Amniotic epithelial cell (primary cell): Measurements from ENCODE around the gene SAT1.
A peak's percentile ranks its signal among the peaks of the same experiment; 100 is the strongest.
"Not testable (repeated sequence)": the region's sequence is repeated elsewhere in the genome, so short reads cannot be mapped to it uniquely, and the experiment has no call there.

Source experiments
- DNase-seq: peaks from one replicate; pipeline ENCODE4 v3.0.0-alpha.2; 2010; ENCODE audit warnings: low read depth

SAT1 gene

DNA sequence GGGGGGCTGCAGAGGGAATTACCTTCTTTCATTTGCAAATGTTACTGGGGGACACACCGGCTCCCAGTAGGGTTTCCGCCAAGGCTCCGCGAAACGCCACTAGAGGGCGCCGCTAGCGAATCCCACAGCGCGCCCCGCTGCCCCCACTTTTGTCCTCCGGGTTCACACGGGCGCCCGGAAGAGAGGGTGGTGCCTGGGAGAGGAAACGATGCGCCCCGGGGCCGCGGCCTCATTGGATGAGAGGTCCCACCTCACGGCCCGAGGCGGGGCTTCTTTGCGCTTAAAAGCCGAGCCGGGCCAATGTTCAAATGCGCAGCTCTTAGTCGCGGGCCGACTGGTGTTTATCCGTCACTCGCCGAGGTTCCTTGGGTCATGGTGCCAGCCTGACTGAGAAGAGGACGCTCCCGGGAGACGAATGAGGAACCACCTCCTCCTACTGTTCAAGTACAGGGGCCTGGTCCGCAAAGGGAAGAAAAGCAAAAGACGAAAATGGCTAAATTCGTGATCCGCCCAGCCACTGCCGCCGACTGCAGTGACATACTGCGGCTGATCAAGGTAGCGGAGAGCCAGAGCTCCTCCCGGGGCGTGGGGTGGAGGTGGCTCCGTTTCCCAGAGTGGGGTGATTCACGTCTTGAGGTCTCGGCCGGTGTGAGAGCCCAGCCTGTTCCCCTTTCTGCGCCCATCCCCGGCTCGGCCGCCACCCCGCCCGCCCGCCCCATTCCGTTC is at the start of gene SAT1:
Gene SAT1, plus strand, starts transcription at position 311 of the 726 bp plus-strand sequence. Its CDS starts 179 bp downstream, at position 490.
- DNase-seq: peak; percentile 89

DNA sequence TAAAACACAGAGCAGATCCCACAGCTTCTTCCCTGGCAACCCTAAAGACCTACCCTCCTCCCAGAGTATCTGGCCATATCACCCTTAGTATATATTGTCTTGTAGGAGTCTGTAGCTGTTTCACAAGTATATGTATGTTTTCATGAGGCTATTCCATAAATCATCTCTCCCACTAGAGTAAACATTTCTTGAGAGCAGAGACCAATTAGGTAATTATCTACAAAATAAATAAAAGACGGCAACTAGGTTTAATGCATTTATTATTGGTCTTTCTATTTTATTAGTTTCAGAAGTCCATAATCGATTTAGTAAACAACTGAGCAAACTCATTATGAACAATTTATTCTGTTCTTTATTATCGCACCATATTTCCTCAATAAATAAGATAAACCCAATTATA is 46.9 kb upstream of the SAT1 start:
- DNase-seq: no peak

DNA sequence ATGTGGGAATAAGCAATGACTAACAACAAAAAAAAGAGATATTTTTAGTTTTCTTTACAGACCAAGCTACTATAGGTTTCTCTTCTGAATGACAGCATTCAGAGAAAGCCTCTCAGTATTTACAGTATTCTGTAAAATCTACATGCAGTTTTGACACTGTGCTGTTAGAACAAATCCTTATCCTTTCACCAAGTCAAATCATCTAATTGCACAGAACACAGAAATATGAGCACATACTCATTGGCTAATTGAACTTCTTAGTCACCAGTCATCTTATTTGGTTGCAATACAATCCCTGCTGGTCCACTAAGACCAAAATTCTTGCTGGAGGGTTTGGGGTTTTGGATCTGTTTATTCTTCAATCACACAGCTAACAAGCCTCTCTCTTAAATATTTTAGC is 45.6 kb upstream of the SAT1 start:
- peak; percentile 51 for DNase-seq

DNA sequence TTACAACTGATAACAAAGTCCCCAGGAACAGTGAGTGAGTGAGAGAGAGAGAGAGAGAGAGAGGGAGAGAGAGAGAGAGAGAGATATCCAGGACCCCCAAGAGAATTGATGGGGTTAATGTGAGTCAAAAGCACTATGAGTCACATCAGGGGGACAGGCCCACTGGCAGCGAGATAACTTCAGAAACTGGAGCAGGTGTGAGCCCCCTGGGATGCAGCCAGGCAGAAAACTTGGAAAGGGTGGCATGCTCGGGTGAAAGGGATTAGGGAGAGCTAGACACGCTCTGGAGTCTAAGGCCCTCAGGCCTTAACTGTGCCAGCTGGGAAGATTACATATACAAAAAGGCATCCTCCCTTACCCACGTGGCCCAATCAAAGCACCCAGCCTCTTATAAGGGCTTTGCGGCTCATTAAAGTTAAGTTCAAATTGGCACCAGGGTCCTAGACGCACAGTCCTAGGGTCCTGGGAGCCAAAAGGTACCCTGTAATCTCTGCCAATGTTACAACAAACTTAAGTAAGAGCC is 40.7 kb upstream of the SAT1 start:
- peak; percentile 75 for DNase-seq

DNA sequence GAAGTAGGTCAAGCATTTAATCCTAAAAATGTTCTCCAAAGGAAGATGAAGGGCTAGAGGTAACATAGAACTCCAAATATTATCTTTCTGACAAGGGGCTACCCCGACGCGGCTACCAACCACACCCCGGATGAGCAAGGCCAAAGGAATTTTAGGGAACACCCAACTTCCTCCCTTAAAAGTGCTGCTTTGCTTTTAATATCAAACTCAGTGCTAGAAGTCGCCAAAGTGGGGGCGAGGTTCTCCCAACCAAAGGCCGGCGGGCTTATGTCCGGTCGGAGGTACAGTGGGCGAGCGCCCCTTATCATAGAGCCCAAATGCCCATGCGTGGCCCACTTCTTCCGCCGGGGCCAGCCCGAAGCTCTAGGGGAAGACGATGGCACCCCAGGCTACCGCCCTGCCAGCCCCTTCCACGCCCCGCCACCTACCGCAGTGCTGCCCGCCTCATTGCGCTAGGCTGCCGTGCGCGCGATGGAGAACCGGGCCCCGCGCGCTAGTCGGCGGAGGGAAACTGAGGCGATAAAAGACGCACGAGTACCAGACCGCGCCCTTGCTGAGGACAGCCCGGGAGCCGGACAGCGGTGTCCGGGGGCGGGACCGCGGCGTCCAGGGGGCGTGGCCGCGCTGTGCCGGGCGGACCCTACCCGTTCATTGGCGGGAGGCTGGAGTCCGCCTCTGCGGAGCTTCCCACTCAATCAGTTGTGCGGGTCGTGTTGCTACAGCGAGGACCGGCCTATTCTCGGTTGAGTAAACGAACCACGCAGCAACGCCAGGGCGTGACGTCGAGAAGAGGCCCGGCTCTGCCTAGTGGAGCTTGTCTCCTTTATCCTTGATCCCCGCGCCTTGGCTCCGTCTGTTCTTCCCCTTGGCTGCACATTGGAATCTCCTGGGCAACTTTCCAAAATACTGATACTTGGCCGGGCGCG is 40.0 kb upstream of the SAT1 start, which contains the start of gene ACOT9:
Gene ACOT9, minus strand, starts transcription at position 580 of the 926 bp plus-strand sequence. Its CDS starts 132 bp downstream, at position 448.
- peak; percentile 97 for DNase-seq

DNA sequence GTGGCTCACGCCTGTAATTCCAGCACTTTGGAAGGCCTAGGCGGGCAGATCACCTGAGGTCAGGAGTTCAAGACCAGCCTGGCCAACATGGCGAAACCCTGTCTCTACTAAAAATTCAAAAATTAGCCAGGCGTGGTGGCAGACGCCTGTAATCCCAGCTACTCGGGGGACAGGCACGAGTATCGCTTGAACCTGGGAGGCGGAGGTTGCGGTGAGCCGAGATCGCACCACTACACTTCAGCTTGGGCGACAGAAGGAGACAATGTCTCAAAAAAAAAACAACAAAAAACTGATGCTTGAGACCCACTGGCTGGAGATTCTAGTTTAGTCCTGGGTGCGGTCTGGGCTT is 39.4 kb upstream of the SAT1 start:
- DNase-seq: not testable (repeated sequence)

DNA sequence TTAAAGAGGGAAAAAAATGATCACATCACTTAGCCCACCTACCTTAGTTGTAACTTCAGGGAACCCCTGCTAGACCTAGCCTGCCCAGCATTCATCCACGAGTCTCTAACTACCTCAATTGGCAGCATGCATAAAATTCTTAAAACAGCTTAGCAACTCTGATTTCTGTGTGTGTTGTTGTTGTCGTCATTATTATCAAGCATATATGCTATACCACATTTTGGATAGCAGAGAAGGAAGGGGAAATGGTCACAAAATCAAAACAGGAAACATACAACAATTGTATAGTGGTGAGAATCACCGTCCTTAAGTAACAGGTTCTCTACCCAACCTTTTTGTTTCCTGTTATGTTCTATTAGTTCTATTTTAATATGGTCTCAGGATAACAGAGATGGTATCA is 37.2 kb upstream of the SAT1 start:
- DNase-seq: no peak

DNA sequence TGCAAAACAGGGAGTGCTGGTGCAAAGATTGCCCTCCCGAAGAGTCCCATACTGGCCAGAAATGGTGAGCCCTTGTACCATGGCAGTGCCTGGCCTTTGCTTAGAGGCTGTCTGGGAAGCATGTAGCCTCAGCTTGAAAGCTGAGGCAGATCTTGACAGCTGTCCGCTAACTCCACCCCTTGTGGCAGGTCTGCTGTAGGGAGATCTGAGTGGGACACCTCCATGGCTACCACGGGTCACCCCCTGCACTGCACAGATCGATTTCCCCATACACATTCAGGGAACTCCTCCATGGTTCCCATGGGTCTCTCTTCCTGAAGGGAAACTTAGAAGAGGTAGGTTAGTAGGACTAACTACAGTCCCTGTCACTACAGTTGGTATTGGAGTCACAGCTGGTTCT is 33.8 kb upstream of the SAT1 start:
- no peak for DNase-seq

DNA sequence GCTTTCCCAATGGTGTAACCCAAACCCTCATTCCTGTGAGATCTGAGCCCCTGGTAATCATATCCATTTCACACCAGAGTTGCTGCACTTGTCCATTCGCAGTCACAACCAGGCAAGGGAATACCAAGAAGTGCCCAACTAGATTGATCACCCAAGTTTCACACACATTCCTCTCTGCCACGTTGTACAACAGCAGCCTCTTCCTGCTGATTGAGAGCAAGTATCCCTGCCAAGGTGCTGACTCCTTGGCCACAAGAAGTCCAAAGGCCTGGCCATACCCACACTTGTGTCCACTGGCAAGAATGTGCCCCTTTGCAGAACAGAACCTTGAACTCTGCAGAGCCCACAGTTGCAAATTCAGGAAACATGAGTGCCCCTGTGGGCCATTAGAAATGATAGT is 33.4 kb upstream of the SAT1 start:
- no peak for DNase-seq

DNA sequence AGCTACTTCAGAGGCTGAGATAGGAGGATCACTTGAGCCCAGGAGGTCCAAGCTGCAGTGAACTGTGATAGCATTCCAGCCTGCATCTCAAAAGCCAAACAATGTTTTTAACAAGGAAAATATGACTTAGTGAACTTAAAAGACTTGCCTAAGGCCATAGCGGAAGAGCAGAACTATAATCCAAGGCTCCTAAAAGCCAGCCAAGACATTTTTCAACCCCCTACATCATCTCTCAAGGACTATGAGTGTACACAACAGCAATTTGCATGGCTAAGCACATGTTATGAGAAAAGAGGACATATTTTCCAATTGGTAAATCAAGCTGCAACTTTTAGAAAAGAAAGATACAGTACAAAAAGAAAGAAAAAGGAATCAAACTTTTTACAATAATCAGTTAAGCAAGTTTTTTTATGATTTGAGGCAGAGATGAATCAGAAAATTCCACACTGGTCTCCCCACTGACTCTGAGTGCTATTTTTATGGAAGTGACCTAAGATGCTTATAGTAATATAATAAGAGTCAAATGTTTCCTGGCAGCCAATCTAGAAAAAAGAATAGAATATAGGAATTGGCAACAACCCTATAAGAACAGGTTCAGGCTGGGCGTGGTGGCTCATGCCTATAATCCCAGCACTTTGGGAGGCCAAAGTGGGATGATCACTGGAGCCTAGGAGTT is 30.1 kb upstream of the SAT1 start:
- DNase-seq: peak; percentile 55

DNA sequence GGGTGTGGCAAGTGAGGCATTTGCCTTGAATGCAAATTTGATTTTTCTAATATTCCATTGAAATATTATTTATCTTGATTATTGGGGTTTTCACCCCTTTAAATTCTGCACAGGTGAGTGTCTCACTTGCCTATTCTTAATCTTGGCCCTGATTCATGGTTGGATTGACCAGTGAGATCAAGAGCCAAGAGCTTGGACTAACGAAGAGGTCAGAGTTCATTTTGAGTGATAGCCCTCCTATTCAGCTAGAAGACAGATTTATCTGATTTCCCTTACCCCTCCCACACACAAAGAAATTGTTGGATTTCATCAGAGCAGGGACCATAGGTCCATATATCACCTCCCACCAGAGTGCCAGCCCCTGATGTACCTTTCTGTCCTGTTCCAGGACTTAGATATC is 28.3 kb upstream of the SAT1 start:
- DNase-seq: no peak

DNA sequence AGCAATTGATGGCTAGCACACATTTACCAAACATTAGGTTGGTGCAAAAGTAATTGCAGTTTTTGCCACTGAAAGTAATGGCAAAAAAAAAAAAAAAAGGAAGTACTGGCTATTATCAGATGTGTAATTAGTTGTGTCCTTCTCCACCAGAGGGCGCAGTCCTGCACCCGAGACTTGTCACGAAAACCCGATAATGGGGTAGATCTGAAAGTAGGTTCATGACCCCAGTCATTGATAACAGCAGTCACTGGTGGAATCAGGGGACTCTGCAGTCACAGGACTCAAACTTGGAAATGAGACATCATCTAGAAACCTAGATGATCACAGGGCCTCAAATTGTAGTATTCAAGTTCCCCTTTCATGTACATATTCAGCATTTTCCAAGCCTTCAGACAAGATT is 26.8 kb upstream of the SAT1 start:
- DNase-seq: peak; percentile 34

DNA sequence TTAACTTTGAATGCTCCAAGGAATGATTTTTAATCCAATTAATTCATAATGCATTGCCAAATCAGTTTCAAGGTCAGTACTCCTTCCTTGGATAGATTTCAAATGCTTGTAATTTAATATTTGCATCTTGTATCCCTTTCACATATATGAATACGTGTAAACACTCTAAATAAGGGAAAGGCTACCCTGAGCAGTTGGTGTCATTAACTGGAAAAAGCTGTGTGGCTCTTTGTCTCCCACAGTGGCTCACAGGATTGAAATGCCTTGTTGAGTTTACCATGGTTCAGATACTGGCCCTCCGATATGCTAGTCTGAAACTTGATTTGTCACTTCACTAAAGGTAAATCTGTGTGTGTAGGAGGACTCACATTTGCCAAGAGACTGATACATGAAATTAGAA is 23.2 kb upstream of the SAT1 start:
- no peak for DNase-seq

DNA sequence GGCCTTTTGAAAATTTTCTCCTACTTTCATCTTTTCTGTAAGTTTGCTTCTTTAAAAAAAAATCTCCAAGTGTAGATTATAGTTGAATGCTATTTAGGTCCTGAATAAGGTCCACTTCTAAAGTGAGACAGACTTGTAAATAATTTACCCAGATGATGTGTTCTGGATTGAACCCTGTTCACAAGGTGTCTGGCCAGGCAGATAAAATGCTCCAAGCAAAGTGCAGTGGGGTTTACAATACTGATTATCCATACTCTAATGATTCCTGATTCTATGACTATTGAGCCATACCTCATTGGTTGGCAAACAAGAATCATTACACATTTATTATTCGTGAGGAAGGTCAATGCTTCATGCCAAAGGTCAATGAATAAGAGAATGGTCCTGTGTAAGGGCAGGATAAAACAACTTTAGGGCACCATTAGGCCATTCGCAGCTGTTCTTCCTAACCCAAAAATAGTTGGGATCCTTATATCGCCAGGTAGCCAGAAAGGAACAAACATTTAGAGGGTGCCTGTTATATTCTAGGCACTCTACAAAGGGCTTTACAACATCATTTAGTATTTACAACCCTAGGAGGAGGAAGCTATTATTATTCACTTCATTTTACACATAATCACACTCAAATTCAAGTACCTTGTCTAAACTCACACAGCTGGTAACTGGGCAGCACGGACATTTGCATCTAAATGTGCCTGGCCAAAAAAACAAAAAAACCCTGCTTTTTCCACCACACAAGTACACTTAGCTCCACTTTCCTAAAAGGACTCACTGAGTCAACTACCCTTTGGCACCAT is 18.6 kb upstream of the SAT1 start:
- no peak for DNase-seq

DNA sequence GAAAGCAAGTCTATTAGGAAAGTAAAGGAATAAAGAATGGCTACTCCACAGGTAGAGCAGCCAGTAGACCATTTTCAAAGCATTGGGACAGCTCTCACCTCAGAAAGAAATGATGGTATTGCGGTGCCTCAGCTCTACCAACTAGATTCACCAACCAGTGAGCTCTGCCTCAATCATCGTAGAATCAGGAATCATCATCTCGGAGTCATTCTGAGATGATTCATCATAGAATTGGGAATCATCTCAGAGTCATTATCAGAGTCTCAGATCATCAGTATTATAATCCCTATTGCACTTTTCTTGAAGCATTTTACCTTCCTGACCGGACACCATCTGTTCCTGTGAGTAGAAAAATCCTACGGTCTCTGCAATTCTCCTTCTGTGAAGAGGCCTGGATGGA is 17.5 kb upstream of the SAT1 start:
- DNase-seq: no peak

DNA sequence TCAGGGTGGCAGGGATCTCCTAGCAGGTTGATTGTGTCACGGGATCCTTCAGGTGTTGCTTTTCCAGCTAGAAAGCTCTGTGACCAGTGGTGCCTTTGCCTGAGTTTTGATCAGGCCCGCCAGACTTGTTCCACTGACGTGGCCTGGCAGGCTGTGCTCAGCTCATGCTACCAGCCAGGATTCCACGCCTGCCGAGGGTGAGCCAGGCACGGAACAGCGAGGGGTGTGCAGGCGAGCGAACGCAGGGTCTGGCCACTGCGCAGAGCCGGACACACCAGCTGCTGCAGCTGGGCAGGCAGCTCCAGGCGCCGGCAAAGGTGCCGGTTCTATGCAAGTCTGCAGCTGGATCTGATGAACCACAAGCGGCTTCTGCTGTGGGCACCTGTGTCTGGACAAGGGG is 17.1 kb upstream of the SAT1 start:
- no peak for DNase-seq

DNA sequence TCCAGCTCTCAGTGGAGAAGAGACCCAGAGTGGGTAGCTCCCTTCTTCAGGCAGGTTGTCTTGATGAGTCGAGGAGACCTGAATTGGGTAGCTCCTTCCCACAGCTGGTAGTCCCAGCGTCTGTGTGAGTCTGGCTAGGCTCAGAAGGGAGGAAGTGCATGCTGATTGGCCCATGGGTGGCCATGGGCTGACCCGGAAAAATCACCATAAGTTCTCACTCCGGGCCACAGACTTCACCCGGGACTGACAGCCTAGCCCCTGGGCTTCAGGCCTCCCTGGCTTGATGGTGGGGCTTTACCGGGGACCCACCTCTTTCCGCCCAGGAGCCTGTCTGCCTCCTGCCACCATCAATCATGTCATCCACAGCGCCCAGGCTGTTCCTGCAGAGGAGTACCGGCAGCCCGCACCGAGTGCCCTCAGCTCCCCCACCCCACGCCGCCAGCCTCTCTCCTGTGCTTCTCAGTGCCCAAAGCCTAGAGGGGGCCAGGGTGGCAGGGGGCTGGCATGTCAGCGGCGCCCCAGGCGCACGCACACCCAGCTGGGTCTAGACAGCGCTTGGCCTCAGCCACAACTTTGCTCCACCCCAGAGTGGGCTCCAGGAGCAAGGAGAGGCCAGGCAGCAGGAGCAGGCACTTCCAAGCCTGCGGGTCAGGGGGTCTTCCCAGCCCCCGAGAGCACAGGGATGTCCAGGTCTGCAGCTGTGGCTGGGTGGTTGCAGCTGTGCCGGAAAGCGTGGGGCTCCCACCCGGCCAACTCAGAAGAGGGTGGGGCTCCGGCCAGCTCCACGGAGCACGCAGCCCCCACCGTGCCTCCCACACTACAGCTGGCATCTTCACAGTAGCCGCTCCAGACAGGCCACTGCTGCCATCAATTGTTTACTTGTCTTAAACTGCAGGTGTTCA is 16.1 kb upstream of the SAT1 start:
- DNase-seq: no peak

DNA sequence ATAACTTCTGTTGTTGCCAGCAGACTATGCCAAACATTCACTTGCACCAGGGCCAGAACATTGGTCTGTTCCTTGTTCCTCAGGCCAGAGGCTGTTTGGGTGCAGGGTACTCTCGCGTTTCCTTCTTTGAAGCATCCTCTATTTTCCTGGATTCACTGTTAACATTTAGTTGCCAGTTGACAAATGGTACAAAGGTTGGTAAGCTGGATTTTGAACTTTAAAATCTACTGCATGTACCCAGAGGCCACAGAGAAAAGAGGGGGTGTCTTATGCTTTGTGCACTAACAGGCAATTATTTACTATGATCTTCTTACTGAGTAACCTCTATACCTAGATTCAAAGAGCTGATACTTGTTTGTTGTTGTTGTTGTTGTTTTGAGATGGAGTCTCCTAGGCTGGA is 12.8 kb upstream of the SAT1 start:
- no peak for DNase-seq

DNA sequence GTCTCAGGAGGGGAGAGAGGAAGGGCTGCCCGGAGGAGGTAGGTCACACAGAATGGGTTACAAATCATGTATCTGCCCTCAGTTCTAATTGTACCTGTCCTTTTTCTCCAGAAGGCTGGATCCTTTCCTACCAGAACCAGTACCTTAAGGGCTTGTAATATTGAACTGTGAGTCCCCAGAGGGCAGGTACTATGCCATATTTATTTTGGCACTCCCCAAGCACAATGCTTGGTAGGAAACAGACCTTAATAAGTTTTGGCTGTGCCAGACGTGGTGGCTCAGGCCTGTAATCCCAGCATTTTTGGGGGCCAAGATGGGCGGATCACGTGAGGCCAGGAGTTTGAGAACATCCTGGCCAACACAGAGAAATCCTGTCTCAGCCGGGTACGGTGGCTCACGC is 11.9 kb upstream of the SAT1 start:
- DNase-seq: not testable (repeated sequence)

DNA sequence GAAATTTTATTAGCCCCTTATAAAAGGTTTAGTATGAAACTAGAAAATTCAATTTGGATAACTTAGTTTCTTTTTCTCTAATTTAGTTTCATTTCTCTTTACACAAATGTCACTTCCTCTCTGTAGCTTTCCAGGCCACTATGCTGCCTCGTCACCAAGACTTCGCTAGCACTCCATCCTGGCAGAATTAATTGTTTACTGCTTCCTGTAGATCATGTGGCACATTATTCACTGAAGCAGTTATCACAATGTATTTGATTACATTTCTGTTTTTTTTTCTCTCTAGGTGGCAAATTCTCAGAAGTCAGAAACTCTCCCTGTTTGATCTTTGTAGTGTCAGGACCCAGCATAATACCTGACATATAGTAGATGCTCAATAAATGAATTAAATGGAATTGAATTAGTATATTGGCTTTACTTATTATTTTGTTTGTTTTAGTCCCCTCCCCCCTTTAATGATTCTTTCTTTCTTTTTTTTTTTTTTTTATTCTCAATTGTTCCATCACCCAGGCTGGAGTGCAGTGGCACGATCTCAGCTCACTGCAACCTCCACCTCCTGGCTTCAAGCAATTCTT is 9.3 kb upstream of the SAT1 start:
- no peak for DNase-seq
